Activated CD4-positive, alpha-beta T cell treated with anti-CD3 and anti-CD28 coated beads, Interleukin-10, Interleukin-2, amounts not matched to agents 100 ng/mL and 50 ng/mL, durations not matched to agents 16 hours and 8 hours (primary cell): Measurements from ENCODE around the gene LAMA5.
A peak's percentile ranks its signal among the peaks of the same experiment; 100 is the strongest.
"Not testable (repeated sequence)": the region's sequence is repeated elsewhere in the genome, so short reads cannot be mapped to it uniquely, and the experiment has no call there.

Experiments used
- DNase-seq: peaks from one replicate; pipeline ENCODE4 v3.0.0-alpha.2; 2020

Gene LAMA5

GRCh38 chr20:62387933-62388635 lies 21.0 kb upstream of the LAMA5 start:
- DNase-seq: no peak

- DNase-seq: peak; percentile 20
These were observed 20.3 kb upstream of the LAMA5 start for GRCh38 chr20:62387219-62387913.

GRCh38 chr20:62386383-62387218 lies 19.5 kb upstream of the LAMA5 start, which contains the start of gene RPS21:
Gene RPS21, plus strand, starts transcription at chr20:62387103. Its CDS starts 236 bp downstream, at chr20:62387339.
- DNase-seq: peak; percentile 95

GRCh38 chr20:62382306-62383198 lies 15.4 kb upstream of the LAMA5 start:
- peak; percentile 86 for DNase-seq

GRCh38 chr20:62381842-62382241 lies 14.7 kb upstream of the LAMA5 start:
- DNase-seq: no peak

GRCh38 chr20:62381202-62381797 lies 14.2 kb upstream of the LAMA5 start:
- DNase-seq: no peak

GRCh38 chr20:62378215-62378614 lies 11.1 kb upstream of the LAMA5 start:
- no peak for DNase-seq

GRCh38 chr20:62377615-62378178 lies 10.6 kb upstream of the LAMA5 start:
- DNase-seq: no peak

- DNase-seq: no peak
These were observed 10.0 kb upstream of the LAMA5 start for GRCh38 chr20:62377064-62377461.

GRCh38 chr20:62376112-62377063 lies 9.3 kb upstream of the LAMA5 start:
- DNase-seq: no peak

GRCh38 chr20:62374331-62375152 lies 7.4 kb upstream of the LAMA5 start:
- no peak for DNase-seq

- not testable (repeated sequence) for DNase-seq
These were observed 6.6 kb upstream of the LAMA5 start for GRCh38 chr20:62373631-62374179.

- DNase-seq: no peak
These were observed 5.2 kb upstream of the LAMA5 start for GRCh38 chr20:62372042-62372993.

- DNase-seq: no peak
These were observed 4.5 kb upstream of the LAMA5 start for GRCh38 chr20:62371588-62372041.

- DNase-seq: no peak
These were observed 3.9 kb upstream of the LAMA5 start for GRCh38 chr20:62370807-62371587.

- DNase-seq: no peak
These were observed 3.1 kb upstream of the LAMA5 start for GRCh38 chr20:62370115-62370806.

- DNase-seq: no peak
These were observed 2.7 kb upstream of the LAMA5 start for GRCh38 chr20:62369815-62370114.
